Lower leg skin (tissue), 4 donors: Measurements from ENCODE around the gene TALDO1. TPM values are rescaled to one million over a fixed set of nuclear protein-coding genes. Genes with fewer than 3 reads are reported as not detected.

Experiments used
- DNase-seq, 2 donors: peaks; one replicate each; pipeline ENCODE4 v3.0.0-alpha.2; 2019; ENCODE audit warnings: low spot score in 2 of 2
- H3K4me3 ChIP-seq: fragments of 200-600 bp; sonication (generic); 2 replicates; pipeline ENCODE4 v1.5.1; 2017; ENCODE audit warnings: mild to moderate bottlenecking, low read depth; ENCODE audit not compliant: poor library complexity, severe bottlenecking
- POLR2A ChIP-seq, 2 donors: fragments of 450-650 bp; IDR thresholded peaks; one replicate each; pipeline ENCODE4 v1.6.1; 2016 to 2017; ENCODE audit warnings: antibody characterized with exemption in 2 of 2, mild to moderate bottlenecking in 1 of 2, moderate library complexity in 1 of 2
- WGBS, 2 donors: methylation state at CpG; one replicate each; pipeline ENCODE4 v1.1.5; 2018; 5-methylcytosine and 5-hydroxymethylcytosine counted together
- intact Hi-C: fragments of 100-400 bp; cut with DNase I; formaldehyde crosslinking; loops from one replicate; pipeline ENCODE4 v1.15.0; 2023; ENCODE audit warnings: low total_unique reads
- total RNA-seq, 4 donors: library from RNA; depleted of rRNA; stranded (reverse); fragments of >200 nt; gene quantifications; one replicate each; pipeline ENCODE4 v1.1.0, GENCODE V29; 2016
- TF ChIP-seq, protein P1 (sequence below), 3 donors: fragments of 450-650 bp; IDR thresholded peaks; one replicate each; pipeline ENCODE4 v1.5.1; 2016; ENCODE audit warnings: antibody characterized with exemption in 3 of 3, mild to moderate bottlenecking in 3 of 3, moderate library complexity in 2 of 3

TALDO1 gene
- total RNA-seq, 4 donors from 2014 or later = 167 to 249 (median 183) TPM

DNA sequence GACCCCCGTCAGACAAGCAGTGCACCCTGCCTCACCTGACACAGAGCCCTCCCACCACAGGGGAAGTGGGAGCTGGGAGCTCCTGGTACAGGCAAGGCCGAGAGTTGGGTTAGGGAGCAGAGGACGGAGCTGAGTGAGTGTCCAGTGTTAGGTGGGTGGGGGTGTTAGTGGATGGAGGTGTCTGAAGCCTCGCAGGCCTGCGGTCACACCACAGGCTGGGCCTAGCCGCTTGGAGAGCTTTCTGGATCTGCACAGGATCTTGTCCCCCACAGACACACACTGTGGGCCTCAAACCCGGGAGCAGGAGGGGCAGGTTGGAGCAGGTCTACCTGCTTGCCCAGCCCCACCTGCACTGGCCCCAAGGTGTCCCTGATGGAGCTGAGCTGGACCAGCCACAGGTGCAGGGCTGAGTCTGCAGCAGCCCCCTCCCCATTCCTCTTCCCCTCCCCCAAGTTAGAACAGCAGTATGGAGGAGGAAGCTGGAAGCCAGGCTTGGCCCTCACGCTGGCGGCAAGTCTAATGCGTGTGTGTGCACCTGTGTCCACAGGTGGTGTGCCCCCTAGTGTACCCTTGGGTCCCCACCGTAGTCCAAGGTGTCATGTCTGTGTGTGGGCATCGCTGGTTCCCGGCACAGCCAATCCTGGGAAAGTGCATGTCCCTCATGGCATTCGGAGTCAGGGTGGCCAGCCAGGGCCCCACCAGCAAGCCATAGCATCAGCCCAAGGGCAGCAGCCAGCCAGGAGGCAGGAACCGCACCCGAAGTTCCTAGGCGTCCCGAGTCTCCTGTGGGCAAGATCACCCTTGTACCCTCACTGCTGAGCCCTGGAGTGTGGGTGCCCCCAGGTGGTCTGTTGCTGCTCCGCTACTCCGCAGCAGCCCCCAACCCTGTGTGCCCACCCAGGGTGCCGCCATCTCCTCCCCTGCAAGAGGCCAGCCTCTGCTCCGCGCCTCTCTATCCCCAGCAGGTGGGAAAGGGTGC lies 32.0 kb downstream of the TALDO1 start:
- intact Hi-C loops = no loop called here
- no peak for DNase-seq
- H3K4me3 ChIP-seq = no peak overlapping the region
- WGBS, 2 donors = 89 to 93% methylated on average over 21 to 23 of the region's 23 CpGs
- no peak for TF ChIP-seq POLR2A (IDR thresholded peaks at IDR 0.05)
- TF ChIP-seq, protein P1, sequence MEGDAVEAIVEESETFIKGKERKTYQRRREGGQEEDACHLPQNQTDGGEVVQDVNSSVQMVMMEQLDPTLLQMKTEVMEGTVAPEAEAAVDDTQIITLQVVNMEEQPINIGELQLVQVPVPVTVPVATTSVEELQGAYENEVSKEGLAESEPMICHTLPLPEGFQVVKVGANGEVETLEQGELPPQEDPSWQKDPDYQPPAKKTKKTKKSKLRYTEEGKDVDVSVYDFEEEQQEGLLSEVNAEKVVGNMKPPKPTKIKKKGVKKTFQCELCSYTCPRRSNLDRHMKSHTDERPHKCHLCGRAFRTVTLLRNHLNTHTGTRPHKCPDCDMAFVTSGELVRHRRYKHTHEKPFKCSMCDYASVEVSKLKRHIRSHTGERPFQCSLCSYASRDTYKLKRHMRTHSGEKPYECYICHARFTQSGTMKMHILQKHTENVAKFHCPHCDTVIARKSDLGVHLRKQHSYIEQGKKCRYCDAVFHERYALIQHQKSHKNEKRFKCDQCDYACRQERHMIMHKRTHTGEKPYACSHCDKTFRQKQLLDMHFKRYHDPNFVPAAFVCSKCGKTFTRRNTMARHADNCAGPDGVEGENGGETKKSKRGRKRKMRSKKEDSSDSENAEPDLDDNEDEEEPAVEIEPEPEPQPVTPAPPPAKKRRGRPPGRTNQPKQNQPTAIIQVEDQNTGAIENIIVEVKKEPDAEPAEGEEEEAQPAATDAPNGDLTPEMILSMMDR (IDR thresholded peaks at IDR 0.05) = no peak

DNA sequence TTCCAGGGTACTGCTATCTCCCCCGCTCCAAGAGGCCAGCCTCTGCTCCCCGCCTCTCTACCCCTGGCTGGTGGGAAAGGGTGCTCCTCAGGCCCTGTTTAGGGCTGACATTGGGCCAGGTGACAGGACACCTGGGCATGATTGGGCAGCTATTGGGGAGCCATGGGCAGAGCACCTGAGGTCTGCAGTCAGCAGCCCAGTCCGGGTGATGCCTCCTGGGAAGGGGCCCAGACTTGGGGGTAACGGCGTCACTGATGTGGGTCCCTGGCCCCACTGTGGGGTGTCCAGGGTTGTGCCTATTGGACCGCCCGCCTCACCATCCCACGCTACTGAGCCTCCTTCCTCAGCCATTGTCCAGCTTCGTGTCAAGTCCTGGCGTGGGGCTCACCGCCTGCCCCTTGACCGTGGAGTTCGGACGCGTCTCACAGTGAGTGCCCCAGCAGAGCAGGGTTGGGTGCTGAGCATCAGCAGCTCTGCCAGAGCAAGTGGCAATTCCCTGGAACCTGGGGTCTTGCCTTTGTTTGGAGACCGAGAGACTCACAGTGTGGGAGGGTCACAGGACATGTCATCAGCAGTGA lies 32.8 kb downstream of the TALDO1 start:
- 95 to 96% methylated on average over 16 of the region's 16 CpGs for WGBS, 2 donors
- TF ChIP-seq, protein P1 (IDR thresholded peaks at IDR 0.05) = no peak
- no peak for TF ChIP-seq POLR2A (IDR thresholded peaks at IDR 0.05)
- no peak for DNase-seq
- intact Hi-C loops = no loop called here
- H3K4me3 ChIP-seq = no peak overlapping the region

DNA sequence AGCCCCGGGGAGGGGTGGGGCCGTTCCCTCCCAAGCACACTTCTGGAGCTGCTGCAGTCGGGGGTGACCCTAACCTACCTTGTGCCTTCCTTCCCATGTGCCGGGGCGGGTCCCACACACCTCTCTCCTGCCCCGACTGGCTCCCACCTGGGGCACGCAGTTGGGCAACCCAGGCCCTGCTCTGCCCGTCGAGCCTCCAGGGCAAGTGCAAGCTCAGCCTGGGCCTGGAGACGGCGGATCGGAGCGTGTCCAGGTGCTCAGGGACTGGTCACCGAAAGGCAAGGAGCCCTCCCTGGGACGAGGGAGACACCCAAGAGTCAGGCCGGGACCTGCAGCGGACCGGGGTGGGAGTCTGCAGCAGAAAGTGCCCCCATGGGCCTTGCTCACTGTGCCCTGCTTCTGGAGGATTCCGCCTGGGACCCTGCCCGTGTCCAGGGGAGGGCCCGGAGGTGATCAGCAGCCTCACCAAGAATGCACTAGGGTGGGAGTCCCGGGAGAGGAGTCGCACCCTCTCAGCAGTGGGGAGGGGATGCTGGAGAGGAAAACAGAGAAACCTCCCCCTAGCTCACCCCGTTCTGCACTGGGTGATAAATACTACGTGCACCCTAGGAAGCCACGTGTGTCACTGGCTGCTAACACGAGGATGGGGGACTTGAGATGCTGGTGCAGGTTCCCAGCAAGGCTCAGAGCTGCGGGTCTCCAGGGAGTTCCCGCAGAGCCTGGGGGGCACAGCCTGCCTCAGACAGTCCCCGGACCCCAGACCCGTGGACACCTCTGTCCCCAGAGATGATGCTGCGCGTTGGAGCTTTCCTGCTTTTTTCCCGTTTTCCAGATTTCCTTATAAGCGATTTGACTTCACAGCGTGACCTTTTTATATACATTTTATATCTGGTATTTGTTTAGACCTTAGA lies 35.3 kb downstream of the TALDO1 start:
- intact Hi-C loops = no loop called here
- no peak overlapping the region for H3K4me3 ChIP-seq
- WGBS, 2 donors = 75 to 91% methylated on average over 29 to 35 of the region's 36 CpGs
- no peak for DNase-seq
- no peak for TF ChIP-seq POLR2A (IDR thresholded peaks at IDR 0.05)
- TF ChIP-seq, protein P1 (IDR thresholded peaks at IDR 0.05) = no peak

DNA sequence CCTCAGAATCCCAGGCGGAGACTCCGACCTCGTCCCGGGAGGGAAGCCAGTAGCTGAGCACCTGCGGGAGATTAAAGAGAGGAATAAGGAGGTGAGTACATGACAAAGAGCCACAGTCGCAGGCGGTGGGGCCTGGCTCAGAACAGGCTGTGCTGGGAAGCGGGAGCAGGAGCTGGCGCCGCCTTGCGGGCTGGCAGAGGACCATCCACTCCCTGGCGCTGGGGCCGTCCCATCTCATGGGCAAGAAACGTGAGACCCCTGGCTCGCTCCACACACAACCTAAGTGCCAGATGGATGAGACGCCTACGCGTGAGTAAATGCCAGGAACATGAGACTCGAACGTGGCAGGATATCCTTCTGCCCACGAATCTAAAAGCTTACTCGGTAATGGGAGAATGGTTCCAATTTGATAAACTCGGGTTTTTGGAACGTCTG lies 36.3 kb downstream of the TALDO1 start:
- peak in 1 of 2 donors; percentile 94 for DNase-seq
- 23 to 32% methylated on average over 24 of the region's 24 CpGs for WGBS, 2 donors
- intact Hi-C loops = no loop called here
- no peak overlapping the region for H3K4me3 ChIP-seq
- TF ChIP-seq POLR2A (IDR thresholded peaks at IDR 0.05) = no peak
- TF ChIP-seq, protein P1 (IDR thresholded peaks at IDR 0.05) = no peak

DNA sequence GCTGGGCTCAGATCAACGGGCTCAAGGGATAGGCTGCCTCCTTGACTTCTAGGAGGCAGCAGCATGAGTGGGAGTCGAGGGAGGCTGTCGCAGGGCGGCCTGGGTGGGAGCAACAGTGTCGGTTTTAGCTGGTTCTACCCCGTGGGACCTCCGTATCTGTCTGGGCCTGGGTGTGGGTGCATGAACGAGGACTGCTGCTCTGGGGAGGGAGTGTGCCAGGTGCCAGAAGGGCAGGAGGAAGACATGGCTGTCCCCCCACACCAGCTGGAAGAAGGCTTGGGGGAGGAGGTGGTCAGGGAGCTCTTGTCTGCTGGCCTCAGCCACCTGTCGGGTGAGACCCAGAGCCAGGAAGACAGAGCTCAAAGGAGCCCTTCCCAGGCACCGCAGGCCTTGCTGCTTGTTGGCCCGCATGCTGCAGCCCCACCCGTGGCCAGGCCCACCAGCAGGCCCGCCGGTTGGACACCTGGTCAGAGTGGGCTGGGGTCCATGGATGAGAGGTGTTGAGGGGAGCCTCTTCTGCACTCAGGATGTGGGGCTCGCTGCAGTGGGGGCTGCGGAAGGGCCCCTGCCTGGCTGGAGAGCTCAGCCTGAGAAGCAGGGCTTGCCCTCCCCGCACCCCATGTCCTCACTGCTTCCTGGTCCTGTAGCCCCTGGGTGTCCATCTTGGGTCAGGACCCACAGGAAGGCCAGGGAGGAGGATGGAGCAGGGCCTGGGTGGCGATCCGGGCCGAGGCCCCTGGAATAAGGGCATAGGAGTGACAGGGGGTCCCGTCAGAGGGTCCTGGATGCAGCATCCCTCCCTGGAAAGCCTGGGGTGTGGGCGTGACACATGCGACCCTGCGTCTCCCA lies 39.2 kb downstream of the TALDO1 start:
- intact Hi-C loops = no loop called here
- H3K4me3 ChIP-seq = no peak overlapping the region
- WGBS, 2 donors = 79 to 83% methylated on average over 20 to 23 of the region's 24 CpGs
- DNase-seq = no peak
- TF ChIP-seq, protein P1 (IDR thresholded peaks at IDR 0.05) = no peak
- TF ChIP-seq POLR2A (IDR thresholded peaks at IDR 0.05) = no peak
